AG09319 (cell line): Measurements from ENCODE around the gene LYSMD3.
"Not testable (repeated sequence)": the region's sequence is repeated elsewhere in the genome, so short reads cannot be mapped to it uniquely, and the experiment has no call there.

Experiments
- DNase-seq: peaks from one replicate; pipeline ENCODE4 v3.0.0-alpha.2; 2010; ENCODE audit warnings: low read depth; ENCODE audit errors: extremely low read depth
- TF ChIP-seq, protein P1 (sequence below): IDR thresholded peaks from 2 replicates; pipeline ENCODE4 v1.5.1; 2011; ENCODE audit warnings: low read depth, mild to moderate bottlenecking, inconsistent platforms, low read length, moderate library complexity

The LYSMD3 gene

GRCh38 chr5:90529194-90529938, at the start of gene LYSMD3:
LYSMD3 (minus strand) TSS chr5:90529584; CDS start chr5:90525289, 4,295 bp downstream.
- peak; percentile 94 for DNase-seq
- TF ChIP-seq, protein P1, sequence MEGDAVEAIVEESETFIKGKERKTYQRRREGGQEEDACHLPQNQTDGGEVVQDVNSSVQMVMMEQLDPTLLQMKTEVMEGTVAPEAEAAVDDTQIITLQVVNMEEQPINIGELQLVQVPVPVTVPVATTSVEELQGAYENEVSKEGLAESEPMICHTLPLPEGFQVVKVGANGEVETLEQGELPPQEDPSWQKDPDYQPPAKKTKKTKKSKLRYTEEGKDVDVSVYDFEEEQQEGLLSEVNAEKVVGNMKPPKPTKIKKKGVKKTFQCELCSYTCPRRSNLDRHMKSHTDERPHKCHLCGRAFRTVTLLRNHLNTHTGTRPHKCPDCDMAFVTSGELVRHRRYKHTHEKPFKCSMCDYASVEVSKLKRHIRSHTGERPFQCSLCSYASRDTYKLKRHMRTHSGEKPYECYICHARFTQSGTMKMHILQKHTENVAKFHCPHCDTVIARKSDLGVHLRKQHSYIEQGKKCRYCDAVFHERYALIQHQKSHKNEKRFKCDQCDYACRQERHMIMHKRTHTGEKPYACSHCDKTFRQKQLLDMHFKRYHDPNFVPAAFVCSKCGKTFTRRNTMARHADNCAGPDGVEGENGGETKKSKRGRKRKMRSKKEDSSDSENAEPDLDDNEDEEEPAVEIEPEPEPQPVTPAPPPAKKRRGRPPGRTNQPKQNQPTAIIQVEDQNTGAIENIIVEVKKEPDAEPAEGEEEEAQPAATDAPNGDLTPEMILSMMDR, result no peak

- not testable (repeated sequence) for DNase-seq
These were observed 47.2 kb upstream of the LYSMD3 start for GRCh38 chr5:90576566-90576965.

GRCh38 chr5:90575712-90576111, 46.3 kb upstream of the LYSMD3 start:
- DNase-seq, result no peak
- TF ChIP-seq, protein P1, result no peak

DNA sequence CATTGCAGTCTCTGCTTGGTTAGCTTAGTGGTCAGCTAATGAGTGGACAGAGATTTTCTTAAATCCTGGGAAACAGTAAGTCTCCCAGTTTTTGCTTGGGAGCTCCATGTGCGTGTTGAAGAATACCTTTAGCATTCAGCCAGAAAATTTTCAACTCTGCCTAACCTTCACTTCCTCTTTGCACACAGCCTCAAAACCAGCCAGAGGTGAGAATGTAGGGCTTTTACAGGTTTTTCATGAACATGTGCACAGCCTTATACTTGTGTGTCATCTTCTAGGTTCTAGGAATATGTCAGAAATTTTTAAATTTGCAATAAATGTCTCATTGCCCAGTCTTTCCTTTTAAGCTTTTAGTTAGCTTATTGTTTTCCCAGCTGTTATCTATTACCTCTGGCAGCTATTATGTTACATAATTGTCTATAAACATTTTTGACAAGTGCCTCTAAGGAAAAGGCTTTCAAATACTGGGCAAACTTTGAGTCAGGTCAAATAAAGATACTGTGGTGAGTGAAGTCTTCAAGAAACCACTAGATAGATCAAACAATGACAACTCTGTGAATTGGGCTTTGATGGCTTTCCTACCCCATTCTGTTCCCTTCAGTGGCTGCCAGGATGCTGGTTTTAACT, 41.9 kb upstream of the LYSMD3 start:
- TF ChIP-seq, protein P1, result no peak
- no peak for DNase-seq

DNA sequence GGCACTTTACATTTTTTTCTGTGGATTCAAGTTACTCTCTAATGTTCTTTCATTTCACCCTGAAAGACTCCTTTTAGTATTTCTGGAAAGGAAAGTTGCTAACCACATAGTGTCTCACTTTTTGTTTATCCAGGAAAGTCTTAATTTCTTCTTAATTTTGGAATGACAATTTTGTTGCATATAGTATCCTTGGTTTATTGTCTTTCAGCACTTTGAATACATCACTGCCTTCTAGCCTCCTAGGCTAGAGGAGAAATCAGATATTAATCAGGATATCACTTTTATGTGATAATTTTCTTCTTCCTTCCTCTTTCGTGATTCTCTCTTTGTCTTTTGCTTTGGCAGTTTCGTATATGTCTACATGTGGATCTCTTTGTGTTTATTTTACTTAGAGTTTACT, 40.6 kb upstream of the LYSMD3 start:
- DNase-seq, result no peak
- TF ChIP-seq, protein P1, result no peak

GRCh38 chr5:90569084-90569483, 39.7 kb upstream of the LYSMD3 start:
- DNase-seq, result no peak
- TF ChIP-seq, protein P1, result no peak

GRCh38 chr5:90565491-90565890, 36.1 kb upstream of the LYSMD3 start:
- TF ChIP-seq, protein P1, result no peak
- no peak for DNase-seq
